HEK293T (cell line): ENCODE data around the gene TMC5.
"Not testable (repeated sequence)": the region's sequence is repeated elsewhere in the genome, so short reads cannot be mapped to it uniquely, and the experiment has no call there.

Experiments used
- CTCF ChIA-PET: fragments of 350-600 bp; formaldehyde crosslinking; extraction: SDS; loops from one replicate; lab custom pipeline; 2021; ENCODE audit warnings: antibody characterized with exemption, inconsistent platforms; lab: Yijun Ruan, JAX
- POLR2A ChIA-PET: fragments of 350-600 bp; formaldehyde crosslinking; extraction: SDS; loops from one replicate; lab custom pipeline; 2020; ENCODE audit warnings: antibody characterized with exemption, inconsistent platforms; lab: Yijun Ruan, JAX
- DNase-seq: peaks from one replicate; pipeline ENCODE4 v3.0.0; 2012; ENCODE audit warnings: mixed read lengths; ENCODE audit errors: extremely low spot score
- ARNT ChIP-seq: fragments of 450-650 bp; IDR thresholded peaks from 2 replicates; pipeline ENCODE4 v1.6.1; 2017; ENCODE audit warnings: mild to moderate bottlenecking
- BHLHE40 ChIP-seq: fragments of 450-650 bp; IDR thresholded peaks from 2 replicates; pipeline ENCODE4 v1.6.1; 2016; ENCODE audit warnings: mild to moderate bottlenecking, moderate library complexity, borderline replicate concordance
- CTBP1 ChIP-seq: fragments of 450-650 bp; IDR thresholded peaks from 2 replicates; pipeline ENCODE4 v1.6.1; 2016; ENCODE audit warnings: borderline replicate concordance
- ELF4 ChIP-seq: fragments of 450-650 bp; IDR thresholded peaks from 2 replicates; pipeline ENCODE4 v1.6.1; 2017; ENCODE audit warnings: antibody characterized with exemption
- FOXA1 ChIP-seq: fragments of 450-650 bp; IDR thresholded peaks from 2 replicates; pipeline ENCODE4 v1.6.1; 2016; ENCODE audit warnings: mild to moderate bottlenecking
- FOXK2 ChIP-seq: fragments of 450-650 bp; IDR thresholded peaks from 2 replicates; pipeline ENCODE4 v1.6.1; 2016; ENCODE audit warnings: mild to moderate bottlenecking
- FOXM1 ChIP-seq: fragments of 450-650 bp; IDR thresholded peaks from 2 replicates; pipeline ENCODE4 v1.6.1; 2017; ENCODE audit warnings: mild to moderate bottlenecking, borderline replicate concordance
- HDGF ChIP-seq: fragments of 450-650 bp; IDR thresholded peaks from 2 replicates; pipeline ENCODE4 v1.6.1; 2017; ENCODE audit warnings: antibody characterized with exemption, borderline replicate concordance
- L3MBTL2 ChIP-seq: fragments of 450-650 bp; conservative IDR thresholded peaks from 2 replicates; pipeline ENCODE4 v1.6.1; 2016; ENCODE audit warnings: mild to moderate bottlenecking
- LEF1 ChIP-seq: fragments of 450-650 bp; IDR thresholded peaks from 2 replicates; pipeline ENCODE4 v1.6.1; 2017; ENCODE audit warnings: mild to moderate bottlenecking, borderline replicate concordance
- NFRKB ChIP-seq: fragments of 450-650 bp; IDR thresholded peaks from 2 replicates; pipeline ENCODE4 v1.6.1; 2016; ENCODE audit warnings: mild to moderate bottlenecking, moderate library complexity
- PKNOX1 ChIP-seq: fragments of 450-650 bp; IDR thresholded peaks from 2 replicates; pipeline ENCODE4 v1.6.1; 2016
- SP1 ChIP-seq: fragments of 450-650 bp; IDR thresholded peaks from 2 replicates; pipeline ENCODE4 v1.6.1; 2017
- SUZ12 ChIP-seq: fragments of 450-650 bp; IDR thresholded peaks from 2 replicates; pipeline ENCODE4 v1.6.1; 2016; ENCODE audit warnings: mild to moderate bottlenecking
- TARDBP ChIP-seq: fragments of 450-650 bp; IDR thresholded peaks from 2 replicates; pipeline ENCODE4 v1.6.1; 2016
- ZNF384 ChIP-seq: fragments of 450-650 bp; IDR thresholded peaks from 2 replicates; pipeline ENCODE4 v1.6.1; 2016

TMC5 gene

GRCh38 chr16:19417640-19418039 lies at the start of gene TMC5:
TSS of gene TMC5 (plus strand) at chr16:19417883. CDS start at chr16:19440039, 22,156 bp downstream.
- ChIA-PET POLR2A (no interaction called here), CTCF (no interaction called here)
- no peak for DNase-seq
- TF ChIP-seq ARNT (no peak), NFRKB (no peak), TARDBP (no peak), FOXK2 (no peak), CTBP1 (no peak), BHLHE40 (no peak), HDGF (no peak), ZNF384 (no peak), PKNOX1 (no peak), L3MBTL2 (no peak), ELF4 (no peak), SUZ12 (no peak), LEF1 (no peak), FOXA1 (no peak), FOXM1 (no peak), SP1 (no peak)

GRCh38 chr16:19372541-19372940 lies 45.1 kb upstream of the TMC5 start:
- CTCF ChIA-PET, DNase-seq, POLR2A ChIA-PET: not testable (repeated sequence)

- POLR2A ChIA-PET = no interaction called here
- no peak for DNase-seq
- TF ChIP-seq ZNF384 = no peak
- TF ChIP-seq TARDBP = no peak
- TF ChIP-seq BHLHE40 = no peak
- no peak for TF ChIP-seq PKNOX1
- CTCF ChIA-PET = interaction anchor here (0.6 kb wide), 1 partner anchor 128 kb away, joined by 3 read pairs; no protein-coding TSS in a partner anchor
Measured at GRCh38 chr16:19374402-19374801, 43.3 kb upstream of the TMC5 start.

GRCh38 chr16:19375561-19376158 lies 42.0 kb upstream of the TMC5 start:
- CTCF ChIA-PET = interaction anchor here (0.6 to 1.2 kb wide), 2 partner anchors 213 to 290 kb away, joined by 6 read pairs; no protein-coding TSS in a partner anchor
- TF ChIP-seq PKNOX1 = peak; percentile 94
- TF ChIP-seq L3MBTL2 = no peak
- no peak for TF ChIP-seq SUZ12
- peak; percentile 68 for TF ChIP-seq ZNF384
- TF ChIP-seq TARDBP = no peak
- no peak for TF ChIP-seq FOXA1
- no peak for TF ChIP-seq FOXM1
- no peak for TF ChIP-seq FOXK2
- no peak for TF ChIP-seq SP1
- TF ChIP-seq NFRKB = no peak
- TF ChIP-seq LEF1 = no peak
- no peak for TF ChIP-seq BHLHE40
- no peak for TF ChIP-seq HDGF
- TF ChIP-seq CTBP1 = no peak
- TF ChIP-seq ELF4 = no peak
- no peak for TF ChIP-seq ARNT
- peak; percentile 70 for DNase-seq
- POLR2A ChIA-PET = no interaction called here

- TF ChIP-seq CTBP1 (no peak), PKNOX1 (no peak), NFRKB (no peak), ARNT (no peak)
- no peak for DNase-seq
- CTCF ChIA-PET = no interaction called here
- POLR2A ChIA-PET = no interaction called here
Measured at GRCh38 chr16:19377864-19378263, 39.8 kb upstream of the TMC5 start.

- TF ChIP-seq FOXA1 (no peak), TARDBP (no peak), ELF4 (no peak), FOXM1 (no peak), ZNF384 (no peak), SP1 (no peak), LEF1 (no peak)
- POLR2A ChIA-PET = no interaction called here
- CTCF ChIA-PET = no interaction called here
- DNase-seq = no peak
Measured at GRCh38 chr16:19378511-19378910, 39.2 kb upstream of the TMC5 start.
